ENCODE data around the gene JTB.

GRCh38 chr1:153995202-153995601 lies 17.7 kb upstream of the JTB start:
- no peak for TF ChIP-seq CTCF (IDR thresholded peaks at IDR 0.05)
- TF ChIP-seq POLR2A (IDR thresholded peaks at IDR 0.05): no peak
